ENCODE data around the gene CLIP2.

DNA sequence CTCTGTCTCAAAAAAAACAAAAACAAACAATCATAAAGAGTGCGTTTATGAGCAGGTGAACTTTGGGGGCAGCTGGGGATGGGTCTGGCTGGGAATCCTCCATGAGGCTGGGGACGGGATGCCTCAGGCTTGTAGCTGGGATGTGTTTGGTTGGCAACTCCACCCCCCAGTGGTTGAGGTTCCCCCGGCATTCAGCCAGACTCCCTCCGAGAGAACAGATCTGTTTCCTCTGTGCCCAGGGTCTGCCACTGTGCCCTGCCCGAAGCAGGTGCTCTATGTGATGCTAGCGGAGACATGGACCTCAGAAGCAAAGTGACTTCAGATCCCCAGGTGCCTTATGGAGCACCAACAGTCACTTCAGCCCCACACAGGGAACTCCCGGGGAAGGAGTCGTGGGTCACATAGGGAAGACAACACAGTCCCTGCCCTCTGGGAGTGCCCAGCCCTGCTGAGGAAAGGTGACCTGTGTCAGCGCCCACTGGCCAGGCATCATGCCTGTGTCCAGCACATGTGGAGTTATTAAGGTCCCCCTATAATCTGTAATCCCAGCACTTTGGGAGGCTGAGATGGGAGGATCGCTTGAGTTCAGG, 135.2 kb downstream of the CLIP2 start:
- TF ChIP-seq, protein P1, sequence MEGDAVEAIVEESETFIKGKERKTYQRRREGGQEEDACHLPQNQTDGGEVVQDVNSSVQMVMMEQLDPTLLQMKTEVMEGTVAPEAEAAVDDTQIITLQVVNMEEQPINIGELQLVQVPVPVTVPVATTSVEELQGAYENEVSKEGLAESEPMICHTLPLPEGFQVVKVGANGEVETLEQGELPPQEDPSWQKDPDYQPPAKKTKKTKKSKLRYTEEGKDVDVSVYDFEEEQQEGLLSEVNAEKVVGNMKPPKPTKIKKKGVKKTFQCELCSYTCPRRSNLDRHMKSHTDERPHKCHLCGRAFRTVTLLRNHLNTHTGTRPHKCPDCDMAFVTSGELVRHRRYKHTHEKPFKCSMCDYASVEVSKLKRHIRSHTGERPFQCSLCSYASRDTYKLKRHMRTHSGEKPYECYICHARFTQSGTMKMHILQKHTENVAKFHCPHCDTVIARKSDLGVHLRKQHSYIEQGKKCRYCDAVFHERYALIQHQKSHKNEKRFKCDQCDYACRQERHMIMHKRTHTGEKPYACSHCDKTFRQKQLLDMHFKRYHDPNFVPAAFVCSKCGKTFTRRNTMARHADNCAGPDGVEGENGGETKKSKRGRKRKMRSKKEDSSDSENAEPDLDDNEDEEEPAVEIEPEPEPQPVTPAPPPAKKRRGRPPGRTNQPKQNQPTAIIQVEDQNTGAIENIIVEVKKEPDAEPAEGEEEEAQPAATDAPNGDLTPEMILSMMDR (conservative IDR thresholded peaks at IDR 0.05; ENCODE audit: low read length): no peak
- TF ChIP-seq EZH2phosphoT487 (IDR thresholded peaks at IDR 0.05; ENCODE audit: borderline replicate concordance, low read depth, low read length): no peak

All from OCI-LY7 (cell line).